Measurements from ENCODE around the gene HMCN2. TPM values are rescaled to one million over a fixed set of nuclear protein-coding genes. Genes with fewer than 3 reads are reported as not detected.

The HMCN2 gene
- total RNA-seq, 4 donors from 2014 or later = 9.6 to 21.1 (median 15.5) TPM

- WGBS, 2 donors (ENCODE audit: low coverage in 1 of 2) = 80% methylated on average over 2 of the region's 18 CpGs; no CpG with 5 or more reads in 1 of the 2 donors
- Histone ChIP-seq H3K27me3 (no peaks in the 10 kb centered on the region), H3K9me3 (no peaks in the 10 kb centered on the region), H3K4me3 (no peak overlapping the region), H3K4me1 (no peaks in the 10 kb centered on the region), H3K36me3 (peaks cover 0 to 53% of the 10 kb centered on the region in 2 donors), H3K27ac (no peak overlapping the region)
- TF ChIP-seq POLR2A (IDR thresholded peaks at IDR 0.05) (no peak), CTCF (IDR thresholded peaks at IDR 0.05) (no peak), EP300 (IDR thresholded peaks at IDR 0.05) (no peak), POLR2AphosphoS5 (IDR thresholded peaks at IDR 0.05) (no peak)
- no peak for ATAC-seq
These were observed 89.2 kb downstream of the HMCN2 start for GRCh38 chr9:130354806-130355205.

GRCh38 chr9:130356033-130356432 lies 90.5 kb downstream of the HMCN2 start:
- Histone ChIP-seq H3K36me3 (peaks cover 0 to 63% of the 10 kb centered on the region in 2 donors), H3K27ac (no peak overlapping the region), H3K27me3 (no peaks in the 10 kb centered on the region), H3K4me1 (no peaks in the 10 kb centered on the region), H3K4me3 (no peak overlapping the region), H3K9me3 (no peaks in the 10 kb centered on the region)
- WGBS, 2 donors (ENCODE audit: low coverage in 1 of 2) = 78% methylated on average over 3 of the region's 13 CpGs; no CpG with 5 or more reads in 1 of the 2 donors
- no peak for TF ChIP-seq POLR2AphosphoS5 (IDR thresholded peaks at IDR 0.05)
- no peak for TF ChIP-seq CTCF (IDR thresholded peaks at IDR 0.05)
- ATAC-seq = no peak

- ATAC-seq = no peak
- Histone ChIP-seq H3K27ac (no peak overlapping the region), H3K4me3 (no peak overlapping the region), H3K27me3 (no peaks in the 10 kb centered on the region), H3K36me3 (peaks cover 0 to 66% of the 10 kb centered on the region in 2 donors), H3K4me1 (no peaks in the 10 kb centered on the region), H3K9me3 (no peaks in the 10 kb centered on the region)
- WGBS, 2 donors (ENCODE audit: low coverage in 1 of 2) = 83 to 100% methylated on average over 1 of the region's 1 CpG
- TF ChIP-seq POLR2A (IDR thresholded peaks at IDR 0.05) = no peak
- no peak for TF ChIP-seq EP300 (IDR thresholded peaks at IDR 0.05)
- TF ChIP-seq POLR2AphosphoS5 (IDR thresholded peaks at IDR 0.05) = no peak
- no peak for TF ChIP-seq CTCF (IDR thresholded peaks at IDR 0.05)
These were observed 91.5 kb downstream of the HMCN2 start for GRCh38 chr9:130356877-130357584.

- H3K4me3 ChIP-seq = no peak overlapping the region
- WGBS, 2 donors (ENCODE audit: low coverage in 1 of 2) = 73 to 97% methylated on average over 3 to 5 of the region's 7 CpGs
- H3K27ac ChIP-seq = no peak overlapping the region
- no peaks in the 10 kb centered on the region for H3K4me1 ChIP-seq
- no peak for TF ChIP-seq POLR2A (IDR thresholded peaks at IDR 0.05)
- TF ChIP-seq CTCF (IDR thresholded peaks at IDR 0.05) = no peak
- TF ChIP-seq EP300 (IDR thresholded peaks at IDR 0.05) = no peak
- TF ChIP-seq POLR2AphosphoS5 (IDR thresholded peaks at IDR 0.05) = no peak
- no peaks in the 10 kb centered on the region for H3K27me3 ChIP-seq
- no peak for ATAC-seq
- H3K36me3 ChIP-seq = peaks cover 0 to 55% of the 10 kb centered on the region in 2 donors
- no peaks in the 10 kb centered on the region for H3K9me3 ChIP-seq
These were observed 93.4 kb downstream of the HMCN2 start for GRCh38 chr9:130358928-130359327.

- no peak overlapping the region for H3K4me3 ChIP-seq
- no peaks in the 10 kb centered on the region for H3K9me3 ChIP-seq
- ATAC-seq = no peak
- no peaks in the 10 kb centered on the region for H3K4me1 ChIP-seq
- TF ChIP-seq EP300 (IDR thresholded peaks at IDR 0.05) (no peak), POLR2A (IDR thresholded peaks at IDR 0.05) (no peak), POLR2AphosphoS5 (IDR thresholded peaks at IDR 0.05) (no peak), CTCF (IDR thresholded peaks at IDR 0.05) (no peak)
- H3K27ac ChIP-seq = no peak overlapping the region
- H3K36me3 ChIP-seq = peaks cover 0 to 47% of the 10 kb centered on the region in 2 donors
- WGBS, 2 donors (ENCODE audit: low coverage in 1 of 2) = 96 to 97% methylated on average over 3 to 4 of the region's 9 CpGs
- H3K27me3 ChIP-seq = no peaks in the 10 kb centered on the region
These were observed 94.3 kb downstream of the HMCN2 start for GRCh38 chr9:130359819-130360218.
